Measurements from ENCODE around the gene SH3TC2.
A peak's percentile ranks its signal among the peaks of the same experiment; 100 is the strongest.

SH3TC2 gene

GRCh38 chr5:148979083-148979723, 83.7 kb downstream of the SH3TC2 start:
- Histone ChIP-seq H3K27ac (peak overlapping the region in 14 of 21 experiments; percentile 20 to 89 (median 69)), H3K4me3 (no peak overlapping the region)

- Histone ChIP-seq H3K27ac (peak overlapping the region in 14 of 21 experiments; percentile 20 to 89 (median 67)), H3K4me3 (no peak overlapping the region)
Observed at GRCh38 chr5:148978370-148979082, 84.3 kb downstream of the SH3TC2 start.

- H3K27ac ChIP-seq = peak overlapping the region in 2 of 21 experiments; percentile 23 to 44
Observed at GRCh38 chr5:148976569-148977381, 86.1 kb downstream of the SH3TC2 start.

DNA sequence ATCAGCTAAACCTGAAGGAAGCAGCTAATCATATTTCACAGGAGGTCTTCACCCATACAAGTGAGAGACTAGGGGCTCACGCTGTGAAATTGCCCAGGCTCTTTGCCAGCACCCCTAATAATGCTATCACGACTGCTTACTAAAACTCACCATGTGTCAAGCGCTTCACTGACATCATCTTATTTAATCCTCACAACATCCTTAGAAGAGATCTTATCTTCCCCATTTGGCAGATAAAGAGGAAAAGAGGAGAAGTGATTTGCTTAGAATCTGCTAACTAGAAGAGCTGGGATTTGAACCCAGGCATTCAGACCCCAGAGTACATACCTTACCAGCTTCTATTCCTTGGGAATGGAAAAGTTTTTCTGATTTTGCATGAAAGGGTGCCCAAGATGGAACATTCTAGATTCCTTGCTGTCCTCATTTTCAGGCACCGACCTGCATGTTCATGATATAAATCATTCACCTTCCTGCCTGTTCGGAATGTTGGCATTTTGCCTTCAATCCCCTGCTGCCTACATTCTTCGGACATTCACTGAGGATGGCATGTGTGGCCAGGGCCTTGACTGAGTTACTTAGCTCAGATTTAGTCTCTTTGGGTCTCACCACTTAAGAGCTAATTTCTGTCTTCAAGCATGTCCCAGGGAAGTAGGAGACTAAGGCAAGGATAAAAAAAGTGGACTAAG, 88.1 kb downstream of the SH3TC2 start:
- H3K27ac ChIP-seq = peak overlapping the region in 2 of 21 experiments; percentile 4 to 9

More at GRCh38 chr5:148976569-148977381, 86.1 kb downstream of the SH3TC2 start:
- no peak overlapping the region for H3K4me3 ChIP-seq

DNA sequence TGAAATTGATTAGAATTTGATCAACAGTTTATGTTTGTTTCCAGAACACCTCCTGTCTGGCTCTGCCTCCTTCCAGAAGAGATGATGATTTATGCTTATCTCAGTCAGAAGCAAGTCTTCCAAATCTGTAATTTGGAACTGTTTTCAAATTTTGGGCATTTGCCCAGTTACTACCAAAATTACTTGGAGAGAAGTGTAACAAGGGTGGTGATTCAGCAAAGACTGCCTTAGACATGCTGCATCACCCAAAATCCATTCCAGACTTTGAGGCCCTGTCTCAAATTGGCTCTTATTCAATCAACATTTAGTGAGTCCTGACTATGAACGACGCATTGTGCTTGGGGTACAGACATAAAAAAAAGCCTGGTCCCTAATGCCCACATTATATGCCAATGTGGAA, 89.4 kb downstream of the SH3TC2 start:
- Histone ChIP-seq H3K27ac (peak overlapping the region in 15 of 21 experiments; percentile 30 to 85 (median 73)), H3K4me3 (no peak overlapping the region)

More for the DNA sequence above, 88.1 kb downstream of the SH3TC2 start:
- no peak overlapping the region for H3K4me3 ChIP-seq

DNA sequence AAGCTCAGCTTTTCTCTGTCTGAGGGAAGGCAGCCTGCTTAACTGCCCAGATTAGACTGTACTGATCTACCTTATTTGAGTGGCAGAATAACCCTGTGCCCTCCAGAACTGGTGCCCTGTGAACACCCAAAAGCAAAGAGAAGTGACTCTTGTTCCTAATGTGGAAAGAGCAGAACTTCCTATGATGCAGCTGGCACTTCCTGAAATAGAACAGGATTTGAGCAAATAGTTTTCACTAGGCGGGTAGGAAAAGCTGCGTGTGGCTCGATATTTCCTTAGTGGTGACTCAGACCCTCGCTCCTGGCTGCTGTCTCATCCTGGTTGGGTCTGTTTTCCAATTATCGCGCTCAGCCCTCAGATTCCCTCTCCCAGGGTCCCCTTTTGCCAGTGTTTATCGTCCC, 89.9 kb downstream of the SH3TC2 start:
- H3K4me3 ChIP-seq = no peak overlapping the region
- peak overlapping the region in 18 of 21 experiments; percentile 36 to 86 (median 74) for H3K27ac ChIP-seq

GRCh38 chr5:148972396-148972795, 90.5 kb downstream of the SH3TC2 start:
- H3K4me3 ChIP-seq = no peak overlapping the region
- peak overlapping the region in 17 of 21 experiments; percentile 37 to 86 (median 75) for H3K27ac ChIP-seq

GRCh38 chr5:148970876-148971275, 92.0 kb downstream of the SH3TC2 start:
- Histone ChIP-seq H3K27ac (peak overlapping the region in 4 of 21 experiments; percentile 10 to 85 (median 28)), H3K4me3 (no peak overlapping the region)

GRCh38 chr5:148970228-148970627, 92.6 kb downstream of the SH3TC2 start:
- peak overlapping the region in 13 of 21 experiments; percentile 6 to 85 (median 63) for H3K27ac ChIP-seq

DNA sequence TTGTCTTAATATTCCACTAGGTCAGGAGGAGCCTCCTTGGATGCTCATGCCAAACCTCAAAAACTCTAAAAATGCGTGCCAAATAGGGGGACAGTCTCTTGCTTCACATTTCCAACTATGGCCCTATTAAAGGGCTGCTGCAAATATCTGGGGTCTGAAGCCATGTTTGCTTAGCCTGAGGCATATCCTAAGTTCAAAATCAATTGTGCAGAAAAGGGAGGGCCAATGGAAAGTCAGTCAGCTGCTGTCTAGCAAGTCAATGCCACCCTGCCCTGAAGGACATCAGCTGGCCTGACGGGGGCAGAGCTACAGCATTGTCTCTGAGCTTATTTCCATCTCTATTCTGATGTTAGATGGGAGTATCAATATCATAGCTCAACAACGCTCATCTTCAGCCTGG, 93.6 kb downstream of the SH3TC2 start:
- Histone ChIP-seq H3K4me3 (no peak overlapping the region), H3K27ac (peak overlapping the region in 7 of 21 experiments; percentile 48 to 85 (median 63))

More at GRCh38 chr5:148970228-148970627, 92.6 kb downstream of the SH3TC2 start:
- H3K4me3 ChIP-seq = no peak overlapping the region

DNA sequence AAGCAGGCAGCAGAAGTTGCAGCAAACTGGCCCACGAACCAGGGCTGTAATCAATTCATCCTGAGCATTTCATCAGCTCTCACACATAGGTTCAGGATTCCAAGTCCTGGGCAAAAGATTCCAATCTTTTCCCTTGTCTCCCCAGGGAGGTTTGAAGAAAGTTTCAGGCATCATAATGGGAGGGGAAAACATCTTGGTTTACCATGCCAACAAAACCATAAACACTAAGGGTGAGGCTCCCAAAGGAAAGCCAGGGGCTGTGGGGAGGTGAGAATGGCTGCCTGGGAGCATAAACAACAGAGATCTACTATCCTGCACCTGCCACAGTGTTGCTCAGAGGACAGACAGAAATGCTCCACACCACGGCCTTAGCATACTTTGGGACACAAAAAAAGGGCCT, 94.6 kb downstream of the SH3TC2 start:
- H3K27ac ChIP-seq = peak overlapping the region in 2 of 21 experiments; percentile 67 to 85
- H3K4me3 ChIP-seq = no peak overlapping the region

- Histone ChIP-seq H3K27ac (peak overlapping the region in 2 of 21 experiments; percentile 67 to 85), H3K4me3 (no peak overlapping the region)
Observed at GRCh38 chr5:148967783-148968182, 95.1 kb downstream of the SH3TC2 start.

DNA sequence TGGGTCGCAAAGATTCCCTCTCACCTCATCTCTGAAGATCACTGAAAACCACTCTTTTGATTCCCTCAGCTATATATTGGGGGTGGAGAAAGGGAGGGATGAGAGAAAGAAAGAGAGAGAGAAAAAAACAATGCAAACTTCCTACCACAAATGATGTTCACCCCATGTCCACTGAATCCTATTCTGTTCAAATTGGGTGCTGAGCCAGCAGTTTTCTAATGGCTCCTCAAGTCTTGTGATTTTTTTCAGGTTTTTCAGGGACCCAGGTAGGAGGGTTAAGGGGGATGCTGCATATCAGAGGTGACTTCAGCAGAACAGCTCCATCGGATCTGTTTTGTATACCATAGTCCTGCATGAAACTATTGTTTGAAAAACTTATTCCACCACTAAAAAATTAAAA, 95.9 kb downstream of the SH3TC2 start:
- no peak overlapping the region for H3K4me3 ChIP-seq
- peak overlapping the region in 7 of 21 experiments; percentile 4 to 85 (median 64) for H3K27ac ChIP-seq

- no peak overlapping the region for H3K4me3 ChIP-seq
- H3K27ac ChIP-seq = peak overlapping the region in 12 of 21 experiments; percentile 5 to 85 (median 54)
Observed at GRCh38 chr5:148966348-148966747, 96.5 kb downstream of the SH3TC2 start.

DNA sequence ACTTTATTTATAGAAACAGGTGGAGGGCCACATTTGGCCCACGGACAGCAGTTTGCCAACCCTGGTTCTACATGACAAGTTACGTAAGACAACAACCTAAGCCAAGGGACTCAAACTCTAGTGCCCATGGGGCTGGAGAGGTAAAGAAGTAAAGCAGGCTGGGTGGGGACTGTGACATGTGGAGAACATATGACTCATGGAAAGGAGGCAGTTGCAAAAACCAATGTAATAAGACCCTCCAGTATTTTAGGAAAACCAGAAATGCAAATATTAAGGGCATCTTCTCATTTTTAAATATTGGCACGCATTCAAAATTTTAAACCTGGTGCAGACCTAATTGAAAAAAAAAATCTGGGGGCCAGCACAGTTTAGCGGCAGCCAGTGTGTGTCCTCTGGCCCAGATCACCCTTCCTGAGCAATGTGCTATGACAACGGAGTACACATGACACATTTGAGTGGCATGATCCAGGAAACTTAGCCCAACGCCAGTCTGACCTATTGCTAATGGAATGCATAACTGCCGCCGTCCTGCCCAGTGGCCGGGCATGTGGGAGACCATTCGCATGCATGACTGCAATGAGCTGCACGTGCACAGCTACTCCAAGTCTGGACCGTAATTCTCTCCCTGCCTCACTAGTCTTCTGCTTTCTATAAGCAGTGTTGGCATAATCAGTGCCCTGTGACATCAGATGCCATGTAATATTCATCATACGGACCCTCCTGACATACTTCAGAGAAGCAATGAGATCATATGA, 97.2 kb downstream of the SH3TC2 start:
- Histone ChIP-seq H3K4me3 (no peak overlapping the region), H3K27ac (peak overlapping the region in 12 of 21 experiments; percentile 5 to 85 (median 54))

DNA sequence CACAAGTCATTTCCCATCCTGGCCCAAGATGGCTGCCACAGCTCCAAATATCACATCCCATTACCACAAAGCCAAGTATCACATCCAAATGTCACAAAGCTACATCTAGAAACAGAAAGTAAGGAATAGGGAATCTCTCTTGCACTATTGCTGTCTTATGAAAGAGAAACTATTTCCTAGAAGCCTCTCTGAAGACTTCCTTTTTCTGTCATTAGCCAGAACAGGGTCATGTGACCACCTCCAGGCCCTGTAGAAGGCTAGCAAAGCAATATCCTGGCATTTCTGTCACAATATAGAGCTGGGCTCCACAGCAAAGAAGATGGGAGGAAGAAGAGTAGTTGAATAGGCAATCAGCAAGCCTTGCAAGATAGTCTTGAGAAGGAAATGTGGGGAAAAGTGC, 99.2 kb downstream of the SH3TC2 start:
- peak overlapping the region in 1 of 21 experiments; percentile 11 for H3K27ac ChIP-seq
- no peak overlapping the region for H3K4me3 ChIP-seq

DNA sequence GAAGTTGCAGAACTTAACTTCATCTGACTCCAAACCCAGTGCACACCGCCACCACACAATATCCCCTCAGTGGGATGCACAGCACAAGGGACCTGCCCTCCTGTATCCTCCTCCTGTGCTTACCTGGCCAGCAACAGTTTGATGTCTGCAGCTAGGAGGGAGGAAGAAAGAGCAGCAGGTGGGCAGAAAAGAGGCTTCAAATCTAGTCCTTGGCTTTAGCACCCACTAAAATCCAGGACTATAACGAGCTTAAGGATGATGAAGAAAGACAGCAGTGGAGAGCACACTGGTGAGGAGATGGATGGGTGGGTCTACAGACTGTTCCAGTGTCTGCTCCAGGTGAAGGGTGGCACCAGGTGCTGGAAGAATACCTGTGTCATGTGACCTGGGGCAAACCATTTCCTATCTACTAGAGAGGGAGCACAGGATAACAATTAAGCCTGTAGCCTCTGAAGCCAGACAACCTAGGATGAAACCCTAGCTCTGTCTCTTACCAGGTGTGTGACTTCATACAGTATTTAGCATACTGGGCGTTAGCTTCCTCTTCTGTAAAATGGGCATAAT, 100.0 kb downstream of the SH3TC2 start:
- no peak overlapping the region for H3K4me3 ChIP-seq
- H3K27ac ChIP-seq = no peak overlapping the region

- H3K27ac ChIP-seq = peak overlapping the region in 1 of 21 experiments; percentile 20
Observed at GRCh38 chr5:148962200-148962550, 100.7 kb downstream of the SH3TC2 start.

More at GRCh38 chr5:148962200-148962550, 100.7 kb downstream of the SH3TC2 start:
- no peak overlapping the region for H3K4me3 ChIP-seq
